Fibroblast of upper back skin (primary cell): Measurements from ENCODE around the gene ZFHX3.
A peak's percentile ranks its signal among the peaks of the same experiment; 100 is the strongest.

Experiments used
- DNase-seq: peaks from one replicate; pipeline ENCODE4 v3.0.0-alpha.2; 2013

Gene ZFHX3

DNA sequence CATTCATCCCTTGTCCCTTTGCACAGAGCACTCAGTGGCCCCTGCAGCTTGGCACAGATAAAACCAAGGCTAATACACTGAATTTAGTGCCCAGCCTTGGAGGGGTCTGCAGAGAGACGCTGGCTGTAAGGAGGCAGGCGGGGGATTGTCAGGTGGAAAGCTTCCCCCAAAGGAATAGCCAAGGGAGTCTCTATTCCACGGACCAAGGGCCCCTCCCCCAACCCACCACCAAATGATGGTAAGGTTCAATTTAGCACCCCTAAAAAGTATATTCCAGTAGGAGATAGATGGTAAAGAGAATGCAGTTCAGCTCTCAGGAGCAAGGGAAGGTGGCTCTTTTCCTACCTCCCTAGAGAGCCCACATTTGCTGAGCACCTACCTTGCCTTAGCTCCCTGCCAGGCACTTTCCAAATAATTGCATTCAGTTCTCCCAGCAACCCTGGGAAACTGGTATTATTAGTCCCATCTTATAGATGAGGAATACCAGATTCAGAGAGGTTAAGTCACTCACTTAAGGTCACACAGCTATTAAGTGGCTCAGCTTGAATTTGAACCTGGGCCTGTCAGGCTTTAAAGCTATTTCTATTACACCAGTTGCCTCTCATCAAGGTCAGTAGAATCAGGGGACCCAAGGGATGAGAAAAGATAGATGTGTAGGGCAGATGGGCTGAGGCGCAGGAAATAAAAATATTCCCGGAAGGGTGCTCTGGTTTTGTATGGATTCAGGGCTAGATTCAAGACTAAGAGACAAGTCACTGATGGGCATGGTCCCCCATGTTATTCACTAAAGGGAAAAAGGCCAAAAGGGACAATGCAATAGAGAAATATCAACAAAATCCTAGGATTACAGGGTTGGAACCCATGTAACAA is 20.0 kb upstream of the ZFHX3 start:
- DNase-seq = no peak

DNA sequence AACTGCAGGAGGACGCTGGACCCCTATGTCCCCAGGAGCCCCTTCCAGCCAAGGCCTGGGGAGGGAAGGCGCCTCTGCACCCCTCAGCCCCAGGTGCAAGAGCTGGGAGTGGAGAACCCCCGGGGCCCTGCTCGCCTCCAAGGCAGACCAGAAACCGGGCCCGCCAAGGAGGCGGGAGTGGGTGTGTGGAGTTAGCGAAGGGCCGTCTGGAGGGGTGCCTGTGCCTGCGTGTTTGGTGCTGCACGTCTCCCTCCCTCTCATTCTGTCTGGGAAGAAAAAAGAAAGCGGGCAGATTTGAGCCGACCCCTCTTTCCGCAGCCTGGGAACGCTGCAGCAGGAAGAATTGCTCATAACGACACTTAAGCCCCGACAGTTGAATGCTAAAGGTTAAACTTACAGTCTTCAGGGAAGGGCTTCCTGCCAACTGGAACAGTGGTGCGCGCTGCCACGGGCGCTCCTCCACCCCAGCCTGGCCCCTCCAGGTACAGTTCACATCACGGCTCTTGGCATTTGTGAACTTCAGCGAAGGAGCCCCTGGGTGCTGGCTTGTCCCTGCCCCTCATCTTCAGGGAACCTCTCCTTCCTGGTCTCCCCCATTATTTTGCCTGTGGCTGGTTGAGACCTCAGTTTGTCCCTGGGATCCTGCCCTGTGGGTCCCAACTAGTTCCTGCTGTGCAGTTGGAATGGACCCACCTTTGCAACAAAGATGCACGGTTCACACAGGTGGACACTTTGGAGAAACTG is 19.2 kb upstream of the ZFHX3 start:
- peak; percentile 52 for DNase-seq

DNA sequence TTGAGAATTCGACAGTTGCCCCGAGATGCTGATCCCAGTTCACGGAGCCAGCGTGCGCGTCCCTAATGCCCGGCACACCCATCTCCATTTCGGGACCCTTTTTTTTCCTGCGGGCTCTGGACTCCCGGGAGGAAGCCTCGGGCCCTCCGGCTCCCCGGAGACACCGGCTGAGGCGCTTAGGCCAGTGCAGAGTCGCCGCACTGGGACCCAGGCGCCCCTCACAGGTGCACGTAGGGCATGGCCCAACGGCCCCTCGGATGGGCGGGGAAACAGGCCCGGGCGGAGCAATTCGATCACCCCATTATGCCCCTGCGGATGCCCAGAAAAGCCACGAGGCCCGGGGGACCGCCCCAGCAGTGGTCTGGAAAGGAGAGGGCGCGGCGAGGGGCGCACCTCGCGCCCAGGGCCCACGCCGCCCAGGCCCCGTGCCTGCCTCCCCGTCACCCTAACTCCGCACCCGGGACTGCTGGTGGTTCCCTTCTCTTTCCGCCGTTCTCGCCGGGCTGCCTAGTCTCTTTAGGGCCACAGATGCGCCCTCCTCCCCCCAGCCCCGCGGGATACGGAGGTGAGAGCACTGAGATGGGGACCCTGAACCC is 18.5 kb upstream of the ZFHX3 start:
- DNase-seq = no peak

DNA sequence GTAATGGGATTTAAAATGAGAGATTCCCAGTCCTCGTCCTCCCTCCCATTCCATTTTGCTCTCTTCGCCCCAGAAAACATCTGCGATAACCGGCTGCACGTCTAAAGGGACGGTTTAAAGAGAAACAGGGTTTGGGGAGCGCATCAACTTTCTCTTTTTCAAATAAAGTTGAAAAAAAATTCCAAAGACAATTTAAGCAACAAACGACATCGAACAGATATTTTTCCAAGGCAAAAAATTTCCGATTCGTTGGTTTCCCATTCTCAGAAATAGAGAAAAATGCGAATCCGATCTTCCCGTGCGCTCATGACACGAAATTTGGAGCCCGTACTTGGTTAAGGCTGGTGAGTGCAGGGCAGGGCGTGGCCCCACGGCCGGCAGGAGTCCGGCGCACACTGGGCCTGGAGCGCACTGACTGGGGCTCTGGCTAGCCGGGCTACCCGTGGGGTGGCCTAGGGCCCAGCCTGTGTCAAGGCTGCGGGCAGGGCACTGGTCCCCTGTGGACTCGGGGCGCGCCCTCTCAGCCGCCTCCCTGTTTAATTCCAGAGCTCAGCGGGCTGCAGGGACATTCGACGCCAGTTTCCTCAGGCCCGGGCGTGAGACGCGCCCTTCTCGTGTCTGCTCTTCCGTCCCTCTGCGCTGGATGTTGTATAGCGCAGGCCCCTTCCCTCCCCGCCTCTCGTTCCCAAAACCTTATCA is 17.9 kb upstream of the ZFHX3 start:
- DNase-seq = no peak

DNA sequence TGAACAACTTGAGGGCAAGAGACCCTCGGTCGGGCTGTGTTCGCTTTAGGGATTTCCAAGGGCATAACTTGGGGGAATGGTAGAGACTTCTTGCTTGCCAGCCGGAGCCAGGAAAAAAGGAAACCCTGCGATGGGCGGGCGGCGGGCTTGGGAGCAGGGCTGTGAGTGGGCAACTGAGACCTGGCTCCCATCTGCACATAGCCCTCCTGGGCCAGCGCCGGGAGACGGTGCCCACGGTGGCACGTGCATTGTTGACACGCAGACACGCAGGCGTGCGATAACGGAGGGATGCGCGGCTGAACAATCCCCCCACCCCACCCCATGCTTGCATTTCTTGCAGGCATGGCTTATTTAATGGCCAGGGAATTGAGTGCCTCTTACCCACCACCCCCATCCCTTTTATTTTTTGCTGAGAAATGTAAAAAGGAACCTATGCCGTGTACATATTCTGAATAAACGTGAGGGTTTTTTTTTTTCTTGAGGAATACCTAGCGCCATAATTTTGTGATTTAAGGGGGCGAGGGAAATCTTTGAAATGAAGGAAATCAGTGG is 17.1 kb upstream of the ZFHX3 start:
- no peak for DNase-seq

DNA sequence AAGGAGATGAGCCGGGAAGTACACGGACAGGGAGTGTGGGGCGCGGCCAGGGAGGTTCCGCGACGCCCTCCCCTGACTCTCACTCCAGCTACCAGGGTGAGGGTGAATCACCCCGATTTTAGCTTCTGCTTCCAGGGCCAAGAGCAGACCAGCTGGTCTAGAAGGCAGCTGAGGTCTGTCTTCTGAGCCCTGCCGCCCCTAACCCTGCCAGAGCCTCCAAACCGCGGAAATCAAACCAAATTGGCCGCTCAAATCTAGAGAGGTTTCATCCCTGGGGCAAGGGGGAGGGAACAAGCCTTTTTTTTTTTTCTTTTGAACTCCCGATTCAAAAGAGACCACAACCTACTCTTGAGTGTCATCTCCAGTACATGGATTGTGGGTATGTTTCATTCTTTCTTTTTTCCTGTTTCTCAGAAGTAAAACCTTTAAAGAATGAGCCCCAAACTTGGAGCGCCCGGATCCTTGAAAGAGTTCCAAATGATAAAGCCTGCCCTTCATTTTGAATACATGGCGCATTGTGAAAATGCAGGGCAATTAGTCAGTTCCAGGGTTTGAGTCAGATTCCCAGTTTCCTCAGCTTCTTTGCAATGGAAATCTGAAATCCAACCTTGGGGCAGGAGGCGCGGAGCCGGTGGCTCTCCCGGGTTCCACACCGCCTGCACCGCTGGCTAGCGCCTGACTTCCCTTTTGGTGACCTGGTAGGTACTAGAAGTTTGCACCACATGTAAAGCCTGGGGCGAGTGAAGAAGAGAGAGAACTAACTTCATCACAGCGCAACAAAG is 16.5 kb upstream of the ZFHX3 start:
- DNase-seq = peak; percentile 93

DNA sequence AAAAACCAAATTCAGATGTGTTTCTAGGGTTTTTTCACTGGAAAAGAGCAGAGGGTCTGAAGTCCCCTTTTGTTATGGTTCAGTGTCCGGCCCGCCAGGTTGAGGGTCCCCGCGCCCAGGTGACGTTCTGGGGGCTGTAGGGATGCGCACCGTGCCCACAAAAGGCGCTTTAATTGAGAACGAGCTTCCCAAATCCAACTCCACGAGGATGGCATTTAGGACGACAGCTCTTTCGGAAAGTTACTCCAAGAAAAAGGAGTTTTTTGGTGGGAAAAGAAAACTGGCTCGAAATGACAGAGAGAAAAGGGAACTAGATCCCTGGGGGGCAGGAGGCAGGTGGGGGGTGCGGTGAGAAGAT is 15.9 kb upstream of the ZFHX3 start:
- DNase-seq = no peak

DNA sequence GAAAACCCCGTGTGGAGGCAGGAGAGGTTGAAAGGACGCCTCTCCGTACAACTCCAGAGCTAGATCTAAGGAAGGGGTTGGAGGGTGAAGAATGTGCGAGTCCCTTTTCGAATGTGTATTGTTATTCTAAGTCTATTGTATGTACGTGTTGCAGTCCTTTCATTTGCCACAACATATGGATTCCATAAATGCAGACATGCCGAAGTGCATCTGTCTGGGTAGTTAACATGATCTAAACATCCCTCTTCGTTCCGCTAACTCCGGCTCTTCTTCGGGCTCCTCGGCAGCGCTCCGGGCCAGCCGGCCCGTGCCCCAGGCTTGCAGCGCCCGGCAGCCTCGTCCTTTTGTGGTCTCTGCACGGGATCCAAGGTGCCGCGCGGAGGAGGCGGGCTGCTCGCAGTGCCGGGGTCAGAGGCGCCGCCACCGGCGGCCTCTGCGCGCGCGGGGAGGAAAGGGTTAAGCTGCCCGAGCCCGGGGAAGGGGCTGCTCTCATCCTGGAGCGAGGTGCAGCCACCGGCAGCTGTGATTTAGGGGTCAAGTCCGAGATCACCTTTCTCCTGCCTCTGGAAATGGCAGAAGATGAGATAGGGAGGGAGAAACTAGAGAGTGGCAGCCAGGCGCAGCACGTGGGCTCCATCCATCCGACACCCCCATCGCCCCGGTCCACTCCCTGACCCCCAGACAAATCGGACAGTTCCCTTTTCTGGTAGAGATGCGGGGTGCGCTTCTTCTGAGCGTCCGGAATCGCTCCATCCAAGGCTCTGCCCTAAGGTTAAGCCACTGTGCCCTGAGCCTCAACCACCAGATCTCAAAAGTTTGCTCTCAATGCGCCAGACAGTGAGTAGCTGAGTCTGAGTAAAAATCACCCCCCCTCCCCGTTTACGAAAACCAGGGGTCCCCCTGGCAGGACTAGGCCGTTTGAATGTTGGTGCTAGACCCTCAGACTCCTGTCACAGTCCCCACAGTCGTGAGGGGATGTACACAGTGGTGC is 15.1 kb upstream of the ZFHX3 start:
- peak; percentile 67 for DNase-seq

DNA sequence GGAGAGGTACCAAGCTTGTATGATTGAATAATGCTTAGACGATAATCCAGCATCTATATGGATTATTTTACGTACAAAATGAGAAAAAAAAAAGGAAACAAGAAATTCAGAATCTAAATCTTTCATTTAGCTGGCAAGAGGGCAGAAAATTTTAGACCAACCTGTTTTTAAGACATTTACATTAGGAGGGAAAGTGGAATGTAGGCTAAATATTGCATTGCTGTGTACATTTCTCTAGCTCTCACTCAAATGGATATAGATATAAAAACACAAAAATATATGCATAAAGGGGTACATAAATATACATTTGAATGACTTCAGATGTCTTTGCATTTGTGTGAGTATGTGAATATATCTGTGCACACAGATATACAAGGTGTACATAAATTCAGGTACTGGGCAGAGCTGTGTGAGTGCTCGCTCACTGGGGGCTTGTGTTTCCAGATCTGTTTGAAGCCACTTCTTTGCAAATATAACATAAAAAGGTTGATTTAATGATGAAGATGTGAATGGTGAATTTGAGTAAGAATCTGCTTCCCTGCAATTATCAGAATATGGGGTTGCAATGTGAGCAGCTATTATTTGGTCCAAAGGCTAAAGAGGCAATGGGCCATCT is 14.2 kb upstream of the ZFHX3 start:
- DNase-seq = no peak

DNA sequence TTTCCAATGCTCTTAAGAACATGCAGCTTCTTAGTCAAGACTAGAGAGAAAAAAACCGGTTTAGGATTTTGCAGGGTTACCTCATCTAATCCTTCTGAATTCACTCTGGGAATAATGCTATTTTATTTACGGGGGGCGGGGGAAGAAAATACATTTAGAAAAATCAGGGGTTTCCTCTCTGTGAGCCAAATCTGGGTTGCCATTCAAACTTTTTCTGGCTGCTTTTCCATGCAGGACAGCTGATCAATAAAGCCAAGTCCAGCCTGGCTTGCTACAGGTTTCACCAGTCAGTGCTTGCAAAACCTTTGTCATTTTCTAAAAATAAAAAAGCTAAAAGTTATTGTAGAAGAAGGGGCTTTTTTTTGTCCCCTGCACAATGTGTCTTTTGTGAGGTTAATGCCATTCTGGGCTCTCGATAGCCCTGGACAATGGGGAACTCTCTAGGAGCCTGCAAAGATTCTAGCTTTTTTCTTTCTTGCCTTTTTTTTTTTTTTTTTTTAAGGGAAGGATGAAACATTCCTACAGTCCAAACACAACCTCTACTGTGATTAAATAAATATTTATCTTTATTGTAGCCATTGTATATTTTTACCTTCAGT is 13.1 kb upstream of the ZFHX3 start:
- no peak for DNase-seq

DNA sequence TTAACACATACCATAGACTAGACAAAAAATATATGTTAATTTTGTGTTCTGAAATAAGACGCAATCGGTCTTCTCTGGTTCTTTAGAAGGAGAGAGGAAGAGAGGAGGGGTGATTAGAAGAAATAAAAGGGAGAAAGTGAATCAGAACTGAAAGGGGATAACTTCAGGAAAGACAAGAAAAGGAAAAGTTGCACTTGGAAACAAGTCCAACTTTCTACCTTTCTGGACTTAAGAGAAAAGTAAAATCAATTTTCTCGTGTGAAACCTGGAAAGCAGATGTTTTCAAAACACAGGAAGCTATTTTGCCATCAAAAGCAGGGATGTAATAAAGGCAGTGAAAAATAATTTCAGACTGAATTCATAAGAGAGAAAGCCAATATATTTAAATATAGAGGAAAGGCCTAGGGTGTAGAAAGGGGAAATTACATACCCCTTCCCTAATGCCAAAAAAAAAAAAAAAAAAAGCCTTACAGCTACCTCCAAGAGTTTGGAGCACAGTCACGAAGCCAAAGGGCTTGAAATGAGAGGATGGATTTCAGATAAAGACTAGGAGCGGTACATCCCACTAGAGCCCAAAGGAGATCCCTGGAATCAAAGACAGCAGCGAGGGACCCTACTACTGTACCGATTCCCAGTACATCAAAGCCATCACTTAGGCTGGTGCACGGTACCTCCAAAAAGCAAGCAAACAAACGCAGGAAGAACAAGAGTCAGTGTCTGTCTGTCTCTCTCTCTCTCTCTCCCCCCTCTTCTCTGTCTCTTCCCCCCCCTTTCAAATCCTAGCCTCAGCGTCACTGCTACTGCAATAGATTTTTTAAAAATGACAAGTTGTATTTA is 12.1 kb upstream of the ZFHX3 start:
- no peak for DNase-seq

DNA sequence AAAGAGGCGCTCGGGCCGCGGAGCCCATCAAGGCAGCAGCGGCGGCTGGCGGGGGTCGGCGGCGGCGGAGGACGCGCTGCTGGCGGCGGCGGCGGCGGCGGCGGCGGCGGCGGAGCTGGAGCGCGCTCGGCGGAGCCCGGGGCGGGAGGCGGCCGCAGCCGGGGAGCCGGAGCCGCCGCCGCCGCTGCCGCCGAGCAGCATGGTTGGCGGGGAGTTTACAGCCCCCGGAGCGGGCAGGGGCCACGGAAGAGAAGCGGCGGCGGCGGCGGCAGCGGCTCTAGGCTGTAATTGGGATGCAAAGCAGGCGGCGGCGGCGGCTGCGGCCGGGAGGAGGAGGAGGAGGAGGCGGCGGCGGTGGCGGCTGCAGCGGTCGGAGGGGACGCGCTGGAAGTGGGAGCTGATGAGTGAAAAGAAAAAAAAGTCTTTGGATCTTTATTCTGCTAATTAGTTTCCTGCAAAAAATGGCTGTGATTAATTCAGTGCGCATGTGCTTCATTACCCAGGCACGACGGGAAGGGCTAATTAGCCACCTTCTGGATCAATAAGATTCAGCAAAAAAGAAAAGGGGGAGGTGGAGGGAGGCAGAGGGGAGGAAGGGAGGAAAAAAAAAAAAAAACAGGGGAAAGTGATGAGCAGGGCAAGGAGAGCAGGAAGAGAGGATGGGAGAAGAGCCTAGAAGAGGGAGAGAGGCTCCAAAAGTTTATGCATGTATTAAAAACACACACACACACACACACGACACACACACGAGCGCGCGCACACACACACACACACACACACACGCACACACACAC is 10.9 kb upstream of the ZFHX3 start:
- DNase-seq = peak; percentile 61

DNA sequence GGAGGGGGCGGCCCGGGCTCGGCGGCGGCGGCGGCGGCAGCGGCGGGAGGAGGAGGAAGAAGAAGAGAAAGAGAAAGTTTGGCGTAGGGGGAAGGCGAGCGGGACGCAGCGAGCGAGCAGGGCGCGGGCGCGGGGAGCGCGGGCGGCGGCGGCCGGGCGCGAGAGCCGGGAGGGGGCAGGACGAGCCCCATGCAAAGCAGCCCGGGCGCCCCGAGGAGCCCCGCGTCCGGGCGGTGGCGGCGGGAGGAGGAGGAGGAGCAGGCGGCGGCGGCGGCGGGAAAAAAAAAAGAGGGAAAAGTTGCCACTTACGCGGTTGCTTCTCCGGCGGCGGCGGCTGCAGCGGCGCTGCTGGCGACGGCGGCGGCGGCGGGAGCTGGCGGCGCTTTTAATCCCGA is 10.3 kb upstream of the ZFHX3 start:
- DNase-seq = peak; percentile 44

DNA sequence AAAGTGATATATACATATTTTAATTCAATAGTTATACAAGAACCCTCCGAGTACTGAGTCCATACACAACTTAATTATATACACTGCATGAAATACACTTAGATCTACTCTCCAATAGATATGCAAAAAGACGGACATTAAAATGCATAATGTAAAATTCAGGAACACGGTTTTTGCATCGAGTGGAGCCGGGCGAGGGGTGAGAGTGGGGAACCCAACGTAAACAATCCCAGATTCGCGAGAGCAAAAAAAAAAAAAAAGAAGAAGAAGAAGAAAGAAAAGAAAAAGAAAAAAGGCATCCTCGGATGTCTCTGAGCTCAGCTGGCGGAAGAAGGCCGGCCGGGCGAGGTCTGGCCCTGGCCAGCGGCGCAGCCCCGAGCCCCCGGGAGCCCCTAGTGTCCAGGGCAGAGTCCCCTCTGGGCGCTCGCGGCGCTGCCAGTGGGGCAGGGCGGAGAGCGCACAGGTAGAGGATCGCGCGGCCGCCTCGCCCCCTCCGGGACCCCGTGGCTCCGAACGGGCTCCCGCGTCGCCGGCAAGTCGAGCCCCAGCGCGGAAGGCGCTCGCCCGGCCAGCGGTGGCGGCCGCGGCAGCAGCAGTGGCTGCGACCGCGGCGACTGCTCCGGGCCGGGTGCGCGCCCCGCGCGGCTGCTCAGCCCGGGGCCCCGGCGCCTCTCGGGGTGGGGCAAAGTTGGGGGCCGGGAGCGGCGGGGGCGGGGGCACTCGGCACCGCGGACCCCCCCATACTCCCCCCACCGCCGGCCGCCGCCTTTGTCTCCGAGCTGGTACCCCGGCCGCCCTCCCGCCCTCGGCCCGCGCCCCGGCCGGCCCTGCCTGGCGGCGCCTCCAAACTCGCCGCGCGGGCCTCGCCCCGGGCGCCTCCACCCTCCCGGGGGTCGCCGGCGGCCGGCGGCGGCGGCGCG is 9.6 kb upstream of the ZFHX3 start:
- no peak for DNase-seq

DNA sequence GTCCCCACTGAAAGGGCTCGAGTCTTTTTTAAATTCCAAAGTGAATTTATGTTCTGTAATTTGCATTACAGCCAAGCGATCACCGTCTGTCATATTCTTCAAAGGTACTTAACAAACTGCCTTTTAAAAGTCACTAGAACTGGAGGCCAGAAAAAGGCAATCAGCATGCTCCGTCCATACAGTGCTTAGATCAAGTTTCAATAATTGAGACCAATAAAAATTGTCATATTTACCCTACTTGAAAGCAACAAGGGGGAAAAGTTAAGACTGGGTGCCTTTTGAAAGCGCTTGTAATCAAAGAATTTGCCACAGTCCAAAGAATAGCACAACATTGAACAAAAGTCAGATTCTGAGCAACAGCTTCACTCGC is 9.0 kb upstream of the ZFHX3 start:
- DNase-seq = no peak

DNA sequence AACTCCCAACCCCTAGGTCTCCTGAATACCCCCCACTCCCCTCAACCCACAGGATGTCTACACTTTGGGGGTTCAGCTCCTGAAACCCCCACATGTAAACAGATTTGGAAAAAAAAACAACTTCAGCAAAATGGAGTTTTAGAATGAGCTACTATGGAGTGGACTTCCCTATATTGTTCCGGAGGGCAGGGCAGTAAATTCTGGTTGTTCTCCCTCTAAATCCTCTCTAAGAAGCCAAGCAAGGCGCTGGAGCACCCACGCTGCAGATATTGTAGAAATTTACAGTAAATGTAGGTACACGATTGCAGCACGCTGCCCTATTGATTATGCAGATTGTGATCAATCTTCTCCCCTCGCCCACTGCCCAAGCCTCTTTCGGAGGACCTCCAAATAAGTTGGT is 8.5 kb upstream of the ZFHX3 start:
- DNase-seq = no peak

DNA sequence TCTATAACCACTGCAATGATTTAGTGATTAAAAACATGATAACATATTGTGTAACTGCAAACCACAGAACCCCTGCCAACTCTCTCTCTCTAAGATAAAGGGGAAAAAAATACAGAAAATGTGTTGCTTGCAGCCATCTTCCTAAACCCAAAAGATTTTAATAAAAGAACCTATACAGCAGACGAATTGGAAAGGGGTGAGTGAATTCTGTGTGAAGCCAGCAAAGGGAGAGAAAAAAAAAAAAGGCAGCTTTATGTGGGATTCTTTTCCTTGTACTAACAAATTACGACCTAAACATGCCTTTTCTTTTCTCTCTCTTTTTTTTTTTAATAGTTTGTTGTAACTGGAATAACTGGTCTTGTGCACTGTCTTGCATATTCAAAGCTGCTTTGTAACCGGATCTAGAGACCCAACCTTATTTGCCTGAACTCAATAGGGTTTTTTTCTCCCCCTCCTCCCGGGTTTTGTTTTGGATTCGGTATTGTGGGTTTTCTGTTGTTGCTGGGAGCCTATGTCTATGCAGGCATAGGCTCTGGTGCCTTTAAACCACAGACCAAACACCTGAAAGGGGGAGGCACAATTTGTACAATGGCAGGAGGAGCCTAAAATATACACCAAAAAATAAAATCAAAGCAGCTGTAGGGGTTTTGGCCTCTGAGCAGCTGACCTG is 7.0 kb upstream of the ZFHX3 start:
- DNase-seq = peak; percentile 93
